B cell (primary cell): ENCODE measurements around the gene NASP. TPM values are rescaled to one million over a fixed set of nuclear protein-coding genes. Genes with fewer than 3 reads are reported as not detected.
"Not testable (repeated sequence)": the region's sequence is repeated elsewhere in the genome, so short reads cannot be mapped to it uniquely, and the experiment has no call there.

ENCODE experiments used
- ATAC-seq: fragments of 200-7000 bp; cut with Tn5 transposase; one replicate; pipeline ENCODE4 v1.10.0; 2021; ENCODE audit warnings: low read depth, mild to moderate bottlenecking, moderate number of reproducible peaks, moderate library complexity
- CTCF ChIA-PET: fragments of 350-600 bp; sonication (Branson Sonifier 250); formaldehyde crosslinking; loops from one replicate; lab custom pipeline; 2021; ENCODE audit warnings: antibody characterized with exemption, inconsistent platforms; lab: Charles Lee
- POLR2A ChIA-PET: fragments of 350-600 bp; sonication (Branson Sonifier 250); formaldehyde crosslinking; loops from one replicate; lab custom pipeline; 2021; ENCODE audit warnings: antibody characterized with exemption; lab: Charles Lee
- DNase-seq: peaks from one replicate; pipeline ENCODE4 v3.0.0; 2013
- H2AFZ ChIP-seq: 2 replicates; pipeline ENCODE4 v1.6.1; 2012; ENCODE audit warnings: mild to moderate bottlenecking, low read depth, low read length; ENCODE audit not compliant: insufficient read depth, poor library complexity, severe bottlenecking
- H3K27ac ChIP-seq, 2 donors: 1 replicate in 1 of 2; 2 replicates in 1 of 2; pipeline ENCODE4 v1.5.1; 2012 to 2013; ENCODE audit warnings: low read length in 2 of 2, mild to moderate bottlenecking in 2 of 2, moderate library complexity in 1 of 2
- H3K27me3 ChIP-seq, 4 experiments: fragments of 200-600 bp in 1 of 4; sonication (generic) in 1 of 4; replicated peaks in 1 of 4; 1 replicate in 2 of 4; 2 replicates in 2 of 4; pipeline versions ENCODE4 v1.6.1 to v1.7.0; 2013 to 2016; ENCODE audit warnings: low read length in 3 of 4, mild to moderate bottlenecking in 2 of 4, mixed read lengths in 1 of 4, moderate library complexity in 1 of 4; ENCODE audit not compliant: insufficient read depth in 4 of 4, control insufficient read depth in 3 of 4; ENCODE audit errors: control extremely low read depth in 1 of 4
- H3K36me3 ChIP-seq, 2 experiments: replicated peaks in 1 of 2; 1 replicate in 1 of 2; 2 replicates in 1 of 2; pipeline versions ENCODE4 v1.6.1 to v1.7.1; 2013; ENCODE audit warnings: low read length in 1 of 2; ENCODE audit not compliant: insufficient read depth in 2 of 2, control insufficient read depth in 1 of 2; ENCODE audit errors: control extremely low read depth in 1 of 2, extremely low read depth in 1 of 2
- H3K4me1 ChIP-seq, 2 donors: fragments of 200-600 bp in 1 of 2; sonication (generic) in 1 of 2; 1 replicate in 1 of 2; 2 replicates in 1 of 2; pipeline versions ENCODE4 v1.5.1 to v1.6.1; 2013 to 2017; ENCODE audit warnings: low read length in 2 of 2; ENCODE audit not compliant: control insufficient read depth in 2 of 2, insufficient read depth in 2 of 2
- H3K4me2 ChIP-seq: replicated peaks from 2 replicates; pipeline ENCODE3; 2012; ENCODE audit warnings: mild to moderate bottlenecking, low read depth, low read length; ENCODE audit not compliant: poor library complexity, severe bottlenecking
- H3K4me3 ChIP-seq, 5 experiments: fragments of 200-600 bp in 1 of 5; sonication (generic) in 1 of 5; 1 replicate in 3 of 5; 2 replicates in 2 of 5; pipeline versions ENCODE4 v1.5.1 to v1.7.0; 2011 to 2016; ENCODE audit warnings: low read length in 4 of 5, mild to moderate bottlenecking in 4 of 5, low read depth in 2 of 5, control low read depth in 1 of 5, moderate library complexity in 1 of 5; ENCODE audit not compliant: insufficient read depth in 1 of 5; ENCODE audit errors: control extremely low read depth in 1 of 5, extremely low read depth in 1 of 5
- H3K79me2 ChIP-seq: fragments of 200-600 bp; sonication (generic); one replicate; pipeline ENCODE4 v1.6.0; 2016; ENCODE audit warnings: low read length; ENCODE audit not compliant: control insufficient read depth, insufficient read depth
- H3K9ac ChIP-seq: fragments of 200-600 bp; sonication (generic); 2 replicates; pipeline ENCODE4 v1.6.1; 2017; ENCODE audit warnings: mild to moderate bottlenecking, low read length, moderate library complexity
- H3K9me3 ChIP-seq, 3 donors: one replicate each; pipeline versions ENCODE4 v1.6.1 to v1.7.1; 2013; ENCODE audit warnings: low read length in 2 of 3; ENCODE audit not compliant: control insufficient read depth in 2 of 3, insufficient read depth in 1 of 3; ENCODE audit errors: control extremely low read depth in 1 of 3
- H4K20me1 ChIP-seq: 2 replicates; pipeline ENCODE4 v1.6.0; 2012; ENCODE audit warnings: mild to moderate bottlenecking, low read length; ENCODE audit not compliant: insufficient read depth, control insufficient read depth, poor library complexity, severe bottlenecking
- H3K27ac Mint-ChIP-seq: one replicate; pipeline ENCODE4 v1.8.0; 2021; ENCODE audit warnings: mixed read lengths
- H3K27me3 Mint-ChIP-seq: one replicate; pipeline ENCODE4 v1.8.0; 2021; ENCODE audit warnings: mixed read lengths
- H3K4me1 Mint-ChIP-seq: one replicate; pipeline ENCODE4 v1.8.0; 2021; ENCODE audit warnings: mixed read lengths
- H3K4me3 Mint-ChIP-seq: one replicate; pipeline ENCODE4 v1.8.0; 2021; ENCODE audit warnings: mixed read lengths
- H3K9me3 Mint-ChIP-seq: one replicate; pipeline ENCODE4 v1.8.0; 2022; ENCODE audit warnings: mixed read lengths; ENCODE audit not compliant: insufficient read depth
- EZH2 ChIP-seq: IDR thresholded peaks from 2 replicates; pipeline ENCODE4 v1.6.1; 2012; ENCODE audit warnings: borderline replicate concordance, low read depth, mild to moderate bottlenecking, moderate library complexity, low read length; ENCODE audit not compliant: insufficient read depth, poor library complexity, severe bottlenecking
- WGBS: methylation state at CpG from one replicate; pipeline ENCODE4 v1.1.5; 2013; ENCODE audit warnings: missing lambda C conversion rate; ENCODE audit not compliant: insufficient coverage; 5-methylcytosine and 5-hydroxymethylcytosine counted together
- intact Hi-C: fragments of 100-400 bp; cut with micrococcal nuclease; formaldehyde crosslinking; loops from one replicate; pipeline ENCODE4 v1.10.0; 2022
- polyA plus RNA-seq: library from polyadenylated mRNA; depleted of rRNA; stranded (reverse); fragments of >200 nt; gene quantifications from 2 replicates; pipeline ENCODE4 v1.2.3, GENCODE V29; 2012
- total RNA-seq, 2 donors: library from RNA; stranded (reverse); fragments of 120-200 nt in 1 of 2; gene quantifications; 1 replicate in 1 of 2; 2 replicates in 1 of 2; pipeline versions ENCODE4 v1.2.3 to v1.2.4, GENCODE V29; 2013 to 2022
- TF ChIP-seq, protein P1 (sequence below): fragments of 200-600 bp; IDR thresholded peaks from one replicate; pipeline ENCODE4 v1.8.0; 2022; ENCODE audit warnings: antibody characterized with exemption, mild to moderate bottlenecking

Gene NASP
- total and polyA plus RNA-seq, 2 donors (not counting 1 experiment from before 2014, with no cell fraction given): 61.0 to 151 TPM

DNA sequence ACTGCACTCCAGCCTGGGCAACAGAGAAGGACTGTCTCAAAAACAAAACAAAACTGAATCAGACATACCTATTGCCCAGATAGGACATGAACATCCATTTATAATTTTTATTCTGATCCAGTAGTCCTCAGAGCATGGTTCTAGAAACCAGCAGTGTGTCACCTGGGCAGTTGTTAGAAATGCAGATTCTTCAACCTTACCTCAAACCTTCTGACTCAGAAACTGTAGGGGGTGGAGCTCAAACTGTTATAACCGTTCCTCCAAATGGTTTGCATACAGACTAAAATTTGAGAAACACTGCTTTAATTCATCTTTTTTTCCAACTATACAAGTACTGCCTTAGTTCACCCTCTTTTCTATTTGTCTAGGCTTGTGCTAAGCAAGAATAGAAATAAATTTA lies 6.0 kb downstream of the NASP start:
- Histone ChIP-seq H3K9me3 (no peaks in the 10 kb centered on the region), H3K4me2 (no peak overlapping the region), H3K4me3 (no peak overlapping the region), H3K4me1 (peaks cover 28 to 38% of the 10 kb centered on the region in 2 donors), H3K79me2 (peaks cover 99% of the 10 kb centered on the region), H3K9ac (no peak overlapping the region), H3K27ac (no peak overlapping the region), H3K36me3 (peaks cover 0 to 33% of the 10 kb centered on the region in 2 experiments), H3K27me3 (no peaks in the 10 kb centered on the region), H4K20me1 (peaks cover 81% of the 10 kb centered on the region), H2AFZ (no peak overlapping the region)
- DNase-seq (no peak), ATAC-seq (no peak)
- intact Hi-C loops: no loop called here
- whole genome bisulfite sequencing: no CpG with 5 or more reads among the region's 1 CpG
- TF ChIP-seq EZH2: no peak
- TF ChIP-seq, protein P1, sequence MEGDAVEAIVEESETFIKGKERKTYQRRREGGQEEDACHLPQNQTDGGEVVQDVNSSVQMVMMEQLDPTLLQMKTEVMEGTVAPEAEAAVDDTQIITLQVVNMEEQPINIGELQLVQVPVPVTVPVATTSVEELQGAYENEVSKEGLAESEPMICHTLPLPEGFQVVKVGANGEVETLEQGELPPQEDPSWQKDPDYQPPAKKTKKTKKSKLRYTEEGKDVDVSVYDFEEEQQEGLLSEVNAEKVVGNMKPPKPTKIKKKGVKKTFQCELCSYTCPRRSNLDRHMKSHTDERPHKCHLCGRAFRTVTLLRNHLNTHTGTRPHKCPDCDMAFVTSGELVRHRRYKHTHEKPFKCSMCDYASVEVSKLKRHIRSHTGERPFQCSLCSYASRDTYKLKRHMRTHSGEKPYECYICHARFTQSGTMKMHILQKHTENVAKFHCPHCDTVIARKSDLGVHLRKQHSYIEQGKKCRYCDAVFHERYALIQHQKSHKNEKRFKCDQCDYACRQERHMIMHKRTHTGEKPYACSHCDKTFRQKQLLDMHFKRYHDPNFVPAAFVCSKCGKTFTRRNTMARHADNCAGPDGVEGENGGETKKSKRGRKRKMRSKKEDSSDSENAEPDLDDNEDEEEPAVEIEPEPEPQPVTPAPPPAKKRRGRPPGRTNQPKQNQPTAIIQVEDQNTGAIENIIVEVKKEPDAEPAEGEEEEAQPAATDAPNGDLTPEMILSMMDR: no peak
- POLR2A ChIA-PET: interaction anchor here (0.7 kb wide), 1 partner anchor 161 kb away, joined by 4 read pairs; no protein-coding TSS in a partner anchor
- Mint-ChIP-seq H3K9me3 (no peaks in the 10 kb centered on the region), H3K27me3 (no peaks in the 10 kb centered on the region), H3K4me3 (no peak overlapping the region), H3K4me1 (peaks cover 43% of the 10 kb centered on the region), H3K27ac (no peak overlapping the region)
- CTCF ChIA-PET: interaction anchor here (1.7 to 2.1 kb wide), 2 partner anchors 19 to 21 kb away, joined by 4 to 5 read pairs; no protein-coding TSS in a partner anchor

DNA sequence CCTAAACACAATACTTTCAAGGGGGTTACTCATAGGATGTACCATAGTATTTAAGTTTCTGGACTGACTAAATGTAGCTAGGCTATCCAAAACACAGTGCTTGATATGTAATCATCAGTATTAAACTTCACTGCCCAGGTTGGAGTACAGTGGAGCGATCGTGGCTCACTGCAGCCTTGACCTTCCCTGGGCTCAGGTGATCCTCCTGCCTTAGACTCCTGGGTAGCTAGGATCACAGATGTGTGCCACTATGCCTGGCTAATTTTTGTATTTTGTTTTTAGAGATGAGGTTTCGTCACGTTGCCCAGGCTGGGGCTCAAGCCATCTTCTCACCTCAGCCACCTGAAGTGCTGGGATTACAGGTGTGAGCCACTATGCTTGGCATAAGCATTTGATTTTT lies 10.6 kb downstream of the NASP start:
- Histone ChIP-seq H3K4me3 (no peak overlapping the region), H3K9me3 (no peaks in the 10 kb centered on the region), H2AFZ (no peak overlapping the region), H3K36me3 (peaks cover 2 to 61% of the 10 kb centered on the region in 2 experiments), H3K9ac (no peak overlapping the region), H3K4me2 (no peak overlapping the region), H3K27ac (no peak overlapping the region), H3K4me1 (peaks cover 0 to 4% of the 10 kb centered on the region in 2 donors), H3K79me2 (peaks cover 97% of the 10 kb centered on the region), H3K27me3 (no peaks in the 10 kb centered on the region), H4K20me1 (peaks cover 61% of the 10 kb centered on the region)
- H3K4me3 Mint-ChIP-seq: no peak overlapping the region
- WGBS: 100% methylated on average over 2 of the region's 4 CpGs
- TF ChIP-seq, protein P1: no peak
- TF ChIP-seq EZH2: no peak
- peaks cover 11% of the 10 kb centered on the region for H3K4me1 Mint-ChIP-seq
- H3K27me3 Mint-ChIP-seq: no peaks in the 10 kb centered on the region
- H3K9me3 Mint-ChIP-seq: no peaks in the 10 kb centered on the region
- ChIA-PET POLR2A (no interaction called here), CTCF (no interaction called here)
- ATAC-seq (no peak), DNase-seq (no peak)
- H3K27ac Mint-ChIP-seq: no peak overlapping the region
- intact Hi-C loops: no loop called here

DNA sequence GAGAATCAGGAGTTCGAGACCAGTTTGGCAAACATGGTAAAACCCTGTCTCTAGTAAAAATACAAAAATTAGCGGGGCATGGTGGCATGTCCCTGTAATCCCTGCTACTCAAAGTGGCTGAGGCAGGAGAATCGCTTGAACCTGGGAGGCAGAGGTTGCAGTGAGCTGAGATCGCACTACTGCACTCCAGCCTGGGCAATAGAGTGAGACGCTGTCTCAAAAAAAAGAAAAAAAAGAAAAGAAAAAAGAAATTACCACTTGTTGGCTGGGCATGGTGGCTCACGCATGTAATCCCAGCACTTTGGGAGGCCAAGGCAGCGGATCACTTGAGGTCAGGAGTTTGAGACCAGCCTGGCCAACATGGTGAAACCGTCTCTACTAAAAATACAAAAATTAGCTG lies 12.9 kb downstream of the NASP start:
- H3K27ac ChIP-seq, intact Hi-C loops, H3K4me2 ChIP-seq, H3K4me3 ChIP-seq, H3K4me1 ChIP-seq, H3K4me3 Mint-ChIP-seq, H3K27me3 ChIP-seq, H3K4me1 Mint-ChIP-seq, H3K9ac ChIP-seq, H3K9me3 Mint-ChIP-seq, H3K9me3 ChIP-seq, H2AFZ ChIP-seq, H3K27ac Mint-ChIP-seq, CTCF ChIA-PET, DNase-seq, H3K27me3 Mint-ChIP-seq, ATAC-seq: not testable (repeated sequence)
- 100% methylated on average over 7 of the region's 8 CpGs for WGBS
- POLR2A ChIA-PET: interaction anchor here (0.7 kb wide), 1 partner anchor 104 kb away, joined by 4 read pairs; no protein-coding TSS in a partner anchor
- Histone ChIP-seq H3K36me3 (peaks cover 2 to 57% of the 10 kb centered on the region in 2 experiments), H3K79me2 (peaks cover 89% of the 10 kb centered on the region), H4K20me1 (peaks cover 47% of the 10 kb centered on the region)
